ENCODE measurements around the gene KIF21B.

KIF21B gene

GRCh38 chr1:201017828-201018163 lies 5.7 kb downstream of the KIF21B start:
- Histone ChIP-seq H3K27ac (peak overlapping the region; percentile 98), H3K36me3 (no peaks in the 10 kb centered on the region), H3K4me1 (ENCODE audit: control insufficient read depth in 1 of 2, insufficient read depth in 1 of 2, low read depth in 1 of 2, low read length in 1 of 2) (peaks cover 100% of the 10 kb centered on the region in 2 experiments), H3K9me3 (no peaks in the 10 kb centered on the region), H3K4me3 (ENCODE audit: low read depth in 1 of 2, low read length in 1 of 2) (peak overlapping the region; percentile 3 to 77), H3K27me3 (no peaks in the 10 kb centered on the region)
- no peak for TF ChIP-seq CTCF (IDR thresholded peaks at IDR 0.05)

- H3K27me3 ChIP-seq: no peaks in the 10 kb centered on the region
- H3K4me1 ChIP-seq (ENCODE audit: control insufficient read depth in 1 of 2, insufficient read depth in 1 of 2, low read depth in 1 of 2, low read length in 1 of 2): peaks cover 100% of the 10 kb centered on the region in 2 experiments
- no peak for TF ChIP-seq CTCF (IDR thresholded peaks at IDR 0.05)
Observed at GRCh38 chr1:201016943-201017827, 6.3 kb downstream of the KIF21B start.

GRCh38 chr1:201016211-201016651 lies 7.3 kb downstream of the KIF21B start:
- H3K27me3 ChIP-seq: no peaks in the 10 kb centered on the region
- no peak for TF ChIP-seq CTCF (IDR thresholded peaks at IDR 0.05)
- peak overlapping the region; percentile 10 to 77 for H3K4me3 ChIP-seq (ENCODE audit: low read depth in 1 of 2, low read length in 1 of 2)
- H3K9me3 ChIP-seq: no peaks in the 10 kb centered on the region
- peak overlapping the region; percentile 98 for H3K27ac ChIP-seq
- peaks cover 100% of the 10 kb centered on the region in 2 experiments for H3K4me1 ChIP-seq (ENCODE audit: control insufficient read depth in 1 of 2, insufficient read depth in 1 of 2, low read depth in 1 of 2, low read length in 1 of 2)
- peaks cover 9% of the 10 kb centered on the region for H3K36me3 ChIP-seq

More at GRCh38 chr1:201016943-201017827, 6.3 kb downstream of the KIF21B start:
- no peaks in the 10 kb centered on the region for H3K9me3 ChIP-seq
- peaks cover 1% of the 10 kb centered on the region for H3K36me3 ChIP-seq
- H3K27ac ChIP-seq: peak overlapping the region; percentile 98
- H3K4me3 ChIP-seq (ENCODE audit: low read depth in 1 of 2, low read length in 1 of 2): peak overlapping the region; percentile 10 to 77

- Histone ChIP-seq H3K4me1 (ENCODE audit: control insufficient read depth in 1 of 2, insufficient read depth in 1 of 2, low read depth in 1 of 2, low read length in 1 of 2) (peaks cover 100% of the 10 kb centered on the region in 2 experiments), H3K4me3 (ENCODE audit: low read depth in 1 of 2, low read length in 1 of 2) (peak overlapping the region; percentile 10 to 77), H3K9me3 (no peaks in the 10 kb centered on the region), H3K36me3 (peaks cover 9% of the 10 kb centered on the region), H3K27me3 (no peaks in the 10 kb centered on the region), H3K27ac (peak overlapping the region; percentile 98)
- no peak for TF ChIP-seq CTCF (IDR thresholded peaks at IDR 0.05)
Observed at GRCh38 chr1:201015551-201016091, 7.9 kb downstream of the KIF21B start.

- no peak for TF ChIP-seq CTCF (IDR thresholded peaks at IDR 0.05)
- Histone ChIP-seq H3K4me1 (ENCODE audit: control insufficient read depth in 1 of 2, insufficient read depth in 1 of 2, low read depth in 1 of 2, low read length in 1 of 2) (peaks cover 100% of the 10 kb centered on the region in 2 experiments), H3K9me3 (no peaks in the 10 kb centered on the region), H3K27ac (peak overlapping the region; percentile 98), H3K4me3 (ENCODE audit: low read depth in 1 of 2, low read length in 1 of 2) (peak overlapping the region in 1 of 2 experiments; percentile 77), H3K36me3 (peaks cover 9% of the 10 kb centered on the region), H3K27me3 (no peaks in the 10 kb centered on the region)
Observed at GRCh38 chr1:201014816-201015200, 8.7 kb downstream of the KIF21B start.
